IPS-18c (cell line): ENCODE results near the gene SPRR5.

Experiments used
- H3K4me3 ChIP-seq: 2 replicates; pipeline ENCODE4 v1.7.0; 2013; ENCODE audit warnings: low read depth, mild to moderate bottlenecking, low read length, moderate library complexity; ENCODE audit not compliant: insufficient read depth
- H3K9me3 ChIP-seq: one replicate; pipeline ENCODE4 v1.6.1; 2013; ENCODE audit warnings: mild to moderate bottlenecking, low read length, moderate library complexity; ENCODE audit not compliant: control insufficient read depth, insufficient read depth

SPRR5 gene

GRCh38 chr1:152946651-152947256, at the start of gene SPRR5:
SPRR5 (plus strand) TSS chr1:152947206; CDS start chr1:152948555, 1,349 bp downstream.
- Histone ChIP-seq H3K4me3 (no peak within 1 kb of the TSS), H3K9me3 (no peaks in the 10 kb centered on the region)

DNA sequence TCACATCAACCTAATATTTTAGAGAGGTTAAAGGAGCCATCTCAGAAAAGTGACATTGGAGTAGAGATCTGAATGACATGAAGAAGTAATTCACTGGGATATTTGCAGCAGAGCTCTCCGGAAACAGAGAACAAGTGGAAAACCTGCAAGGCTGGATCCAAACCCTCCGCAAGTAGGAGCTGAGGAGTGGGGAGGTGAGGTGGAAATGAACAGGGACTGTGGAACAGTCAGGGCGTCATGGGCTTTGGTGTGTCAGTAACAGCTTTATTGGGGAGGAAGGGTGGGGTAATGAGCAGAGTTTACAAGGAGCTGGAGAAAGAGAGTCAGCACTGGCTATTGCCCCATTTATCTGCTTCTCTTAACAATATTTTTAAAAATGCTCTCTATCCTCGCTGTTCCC, 48.0 kb upstream of the SPRR5 start:
- Histone ChIP-seq H3K4me3 (no peak overlapping the region), H3K9me3 (no peaks in the 10 kb centered on the region)

- no peaks in the 10 kb centered on the region for H3K9me3 ChIP-seq
- no peak overlapping the region for H3K4me3 ChIP-seq
These were observed 47.1 kb upstream of the SPRR5 start for GRCh38 chr1:152899883-152900282.

- Histone ChIP-seq H3K4me3 (no peak overlapping the region), H3K9me3 (no peaks in the 10 kb centered on the region)
These were observed 45.4 kb upstream of the SPRR5 start for GRCh38 chr1:152901631-152902030.

DNA sequence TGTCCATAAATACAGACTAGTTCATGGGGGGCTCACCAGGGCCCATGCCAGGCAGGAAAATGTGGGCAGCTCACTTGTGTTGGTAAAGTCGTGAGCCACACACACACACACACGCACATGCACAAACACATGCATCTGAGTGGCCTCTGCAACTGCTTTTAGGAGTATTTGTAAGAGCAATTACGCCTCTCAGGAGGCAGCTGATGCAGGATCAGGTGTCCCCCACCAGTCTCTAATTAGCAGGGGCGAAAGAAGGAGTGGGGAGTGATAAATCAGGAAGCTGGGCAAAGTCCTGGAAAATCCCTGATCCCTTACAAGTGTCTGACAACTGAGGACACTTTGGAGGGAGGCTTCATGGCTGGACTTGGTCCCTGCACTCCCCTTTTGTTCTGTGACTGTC, 44.4 kb upstream of the SPRR5 start:
- H3K9me3 ChIP-seq, result no peaks in the 10 kb centered on the region
- H3K4me3 ChIP-seq, result no peak overlapping the region

GRCh38 chr1:152904688-152905440, 42.1 kb upstream of the SPRR5 start:
- H3K4me3 ChIP-seq, result no peak overlapping the region
- H3K9me3 ChIP-seq, result no peaks in the 10 kb centered on the region

DNA sequence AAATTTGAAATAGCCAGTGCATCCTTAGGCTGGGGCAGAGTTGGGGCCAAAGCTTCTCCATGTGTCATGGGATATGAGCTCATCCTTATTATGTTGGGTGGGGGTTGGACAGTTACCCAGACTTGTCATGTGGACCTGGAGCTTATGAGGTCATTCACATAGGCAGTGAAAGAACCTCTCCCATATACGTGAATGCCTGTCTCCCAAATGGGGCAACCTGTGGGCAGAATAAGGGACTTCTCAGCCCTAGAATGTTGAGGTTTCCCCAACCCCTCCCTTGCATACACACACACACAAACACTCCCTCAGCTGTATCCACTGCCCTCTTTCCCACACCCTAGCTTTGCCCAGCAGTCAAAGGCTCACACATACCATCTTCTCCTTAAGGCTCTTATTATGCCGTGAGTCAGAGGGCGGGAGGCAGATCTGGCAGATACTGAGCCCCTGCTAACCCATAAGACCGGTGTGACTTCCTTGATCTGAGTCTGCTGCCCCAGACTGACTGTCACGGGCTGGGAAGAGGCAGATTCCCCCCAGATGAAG, 40.9 kb upstream of the SPRR5 start:
- peaks cover 2% of the 10 kb centered on the region for H3K9me3 ChIP-seq
- no peak overlapping the region for H3K4me3 ChIP-seq

- no peak within 1 kb of the TSS for H3K4me3 ChIP-seq
- peaks cover 4% of the 10 kb centered on the region for H3K9me3 ChIP-seq
These were observed 39.1 kb upstream of the SPRR5 start, which contains the start of gene IVL for GRCh38 chr1:152907686-152908601. IVL (plus strand) TSS chr1:152908546; CDS start chr1:152909798, 1,252 bp downstream.

DNA sequence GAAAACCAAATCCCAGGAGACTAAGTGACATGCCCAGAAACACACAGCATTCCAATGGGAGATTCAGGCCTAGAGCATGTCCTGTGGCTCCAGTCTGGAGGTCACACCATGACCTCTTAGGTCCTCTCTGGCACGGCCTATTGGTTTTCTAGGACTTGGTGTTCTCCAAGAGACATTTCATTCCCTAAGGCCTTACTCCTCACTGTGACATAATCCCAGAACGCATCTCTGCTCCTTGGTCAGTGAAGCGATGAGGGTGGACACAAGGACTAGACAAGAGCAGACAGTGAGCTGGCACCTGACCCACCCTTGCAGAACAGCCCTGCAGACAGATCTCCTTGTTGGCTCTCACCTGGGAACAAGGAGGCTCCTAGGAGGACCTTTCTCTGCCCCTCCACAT, 37.8 kb upstream of the SPRR5 start:
- Histone ChIP-seq H3K4me3 (no peak overlapping the region), H3K9me3 (peaks cover 4% of the 10 kb centered on the region)

DNA sequence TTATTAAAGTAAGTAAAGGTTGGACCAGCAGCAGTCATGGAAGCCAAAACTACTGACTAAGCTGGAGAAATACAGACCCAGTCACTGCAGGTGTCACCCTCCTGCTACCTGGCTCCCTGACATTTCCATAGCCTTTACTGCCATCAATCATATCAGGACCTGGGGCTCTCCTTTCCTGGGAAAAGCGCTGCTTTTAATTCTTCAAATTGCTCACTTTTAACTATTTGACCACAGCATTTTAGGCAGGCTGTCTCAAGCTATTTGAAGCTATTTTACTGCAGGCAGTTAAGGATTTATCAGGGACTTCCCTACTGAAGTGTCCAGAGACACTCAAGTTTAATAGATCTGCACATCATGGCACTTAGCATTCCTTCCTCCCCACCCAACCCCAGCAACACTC, 34.5 kb upstream of the SPRR5 start:
- peaks cover 4% of the 10 kb centered on the region for H3K9me3 ChIP-seq

DNA sequence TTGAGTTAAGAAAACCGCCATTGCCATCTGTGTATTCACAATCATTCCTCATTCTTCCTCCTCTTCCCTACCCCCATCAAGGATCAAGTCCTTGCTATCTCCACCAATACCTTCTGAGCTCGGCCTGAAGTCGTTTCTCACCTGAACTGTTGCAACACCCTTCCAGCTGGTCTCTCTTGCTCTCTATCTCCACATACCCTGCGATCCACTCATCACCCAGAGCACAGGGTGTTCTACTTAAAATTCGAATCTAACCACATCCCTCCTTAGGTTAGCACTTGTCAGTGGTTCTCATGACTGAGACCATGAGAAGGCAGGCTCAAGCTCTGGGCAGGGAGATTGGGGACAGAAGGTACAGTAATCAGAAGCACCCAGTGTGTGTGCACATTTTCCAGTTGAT, 34.1 kb upstream of the SPRR5 start:
- Histone ChIP-seq H3K4me3 (no peak overlapping the region), H3K9me3 (peaks cover 4% of the 10 kb centered on the region)

More for the DNA sequence above, 34.5 kb upstream of the SPRR5 start:
- no peak overlapping the region for H3K4me3 ChIP-seq

GRCh38 chr1:152917794-152918193, 29.2 kb upstream of the SPRR5 start:
- no peaks in the 10 kb centered on the region for H3K9me3 ChIP-seq
- no peak overlapping the region for H3K4me3 ChIP-seq

DNA sequence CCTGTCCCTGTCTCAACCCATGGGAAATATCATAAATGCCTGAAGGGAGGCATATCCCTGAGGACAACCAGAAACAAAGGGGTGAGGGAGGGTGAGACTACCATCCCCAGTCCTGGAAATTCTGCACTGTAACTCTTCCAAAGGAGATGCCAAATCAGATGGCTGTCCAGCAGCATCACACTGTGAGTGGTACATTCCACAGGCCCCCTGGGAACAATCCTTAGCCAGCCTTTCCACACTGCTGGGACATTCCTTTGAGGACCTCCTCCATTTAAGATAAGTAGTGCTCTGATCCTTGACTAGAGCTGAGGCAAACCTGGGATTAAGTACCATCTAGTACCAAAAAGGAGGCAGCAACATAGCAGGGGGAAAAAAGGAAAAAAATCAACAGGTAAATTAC, 27.9 kb upstream of the SPRR5 start:
- Histone ChIP-seq H3K9me3 (no peaks in the 10 kb centered on the region), H3K4me3 (no peak overlapping the region)

- Histone ChIP-seq H3K9me3 (no peaks in the 10 kb centered on the region), H3K4me3 (no peak overlapping the region)
These were observed 22.8 kb upstream of the SPRR5 start for GRCh38 chr1:152924191-152924590.

GRCh38 chr1:152926091-152926490, 20.9 kb upstream of the SPRR5 start:
- H3K9me3 ChIP-seq, result no peaks in the 10 kb centered on the region
- H3K4me3 ChIP-seq, result no peak overlapping the region

GRCh38 chr1:152928671-152929070, 18.3 kb upstream of the SPRR5 start:
- no peak overlapping the region for H3K4me3 ChIP-seq
- H3K9me3 ChIP-seq, result no peaks in the 10 kb centered on the region

DNA sequence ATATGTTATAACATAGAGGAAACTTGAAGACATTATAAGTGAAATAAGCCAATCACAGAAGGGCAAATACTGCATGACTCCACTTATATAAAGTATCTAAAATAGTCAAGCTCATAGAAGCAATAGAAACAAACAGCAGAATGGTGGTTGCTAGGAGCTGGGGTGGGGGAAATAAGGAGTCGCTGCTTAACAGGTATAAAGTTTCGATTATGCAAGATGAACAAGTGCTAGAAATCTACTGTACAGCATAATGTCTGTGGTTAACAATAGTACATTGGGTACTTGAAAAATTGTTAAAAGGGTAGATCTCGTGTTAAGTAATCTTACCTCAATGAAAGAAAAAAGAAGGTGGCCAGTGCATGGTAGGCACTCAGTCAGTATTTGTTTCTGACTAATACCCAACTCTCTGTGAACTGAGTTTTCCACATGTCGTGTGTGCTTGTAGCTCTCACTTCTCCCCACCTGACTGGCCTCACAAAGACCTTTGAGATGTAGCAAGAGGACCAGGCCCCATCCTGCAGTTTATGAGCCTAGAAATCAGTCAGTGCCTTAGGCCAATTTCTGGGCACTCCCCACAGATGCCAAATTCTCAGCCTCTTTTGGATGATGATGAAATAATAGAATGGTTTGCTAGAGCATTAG, 14.7 kb upstream of the SPRR5 start:
- peaks cover 2% of the 10 kb centered on the region for H3K9me3 ChIP-seq
- no peak overlapping the region for H3K4me3 ChIP-seq
